Hindlimb muscle (tissue), 1 donor: Measurements from ENCODE around the gene TRABD. TPM values are rescaled to one million over a fixed set of nuclear protein-coding genes. Genes with fewer than 3 reads are reported as not detected.

Experiments
- DNase-seq: peaks from one replicate; pipeline ENCODE4 v3.0.0-alpha.2; 2013
- polyA plus RNA-seq: library from polyadenylated mRNA; unstranded; fragments of 120-200 nt; gene quantifications from one replicate; pipeline ENCODE4 v1.2.1, GENCODE V29; 2013; ENCODE audit not compliant: insufficient read length

TRABD gene
- polyA plus RNA-seq, 1 donor: 23.3 TPM

GRCh38 chr22:50188356-50188755, 2.6 kb downstream of the TRABD start:
- no peak for DNase-seq

- DNase-seq: no peak
Observed at GRCh38 chr22:50189184-50189848, 3.6 kb downstream of the TRABD start.

- DNase-seq: peak; percentile 65
Observed at GRCh38 chr22:50189849-50190181, 4.1 kb downstream of the TRABD start.

GRCh38 chr22:50190182-50190940, 4.6 kb downstream of the TRABD start:
- DNase-seq: peak; percentile 51

DNA sequence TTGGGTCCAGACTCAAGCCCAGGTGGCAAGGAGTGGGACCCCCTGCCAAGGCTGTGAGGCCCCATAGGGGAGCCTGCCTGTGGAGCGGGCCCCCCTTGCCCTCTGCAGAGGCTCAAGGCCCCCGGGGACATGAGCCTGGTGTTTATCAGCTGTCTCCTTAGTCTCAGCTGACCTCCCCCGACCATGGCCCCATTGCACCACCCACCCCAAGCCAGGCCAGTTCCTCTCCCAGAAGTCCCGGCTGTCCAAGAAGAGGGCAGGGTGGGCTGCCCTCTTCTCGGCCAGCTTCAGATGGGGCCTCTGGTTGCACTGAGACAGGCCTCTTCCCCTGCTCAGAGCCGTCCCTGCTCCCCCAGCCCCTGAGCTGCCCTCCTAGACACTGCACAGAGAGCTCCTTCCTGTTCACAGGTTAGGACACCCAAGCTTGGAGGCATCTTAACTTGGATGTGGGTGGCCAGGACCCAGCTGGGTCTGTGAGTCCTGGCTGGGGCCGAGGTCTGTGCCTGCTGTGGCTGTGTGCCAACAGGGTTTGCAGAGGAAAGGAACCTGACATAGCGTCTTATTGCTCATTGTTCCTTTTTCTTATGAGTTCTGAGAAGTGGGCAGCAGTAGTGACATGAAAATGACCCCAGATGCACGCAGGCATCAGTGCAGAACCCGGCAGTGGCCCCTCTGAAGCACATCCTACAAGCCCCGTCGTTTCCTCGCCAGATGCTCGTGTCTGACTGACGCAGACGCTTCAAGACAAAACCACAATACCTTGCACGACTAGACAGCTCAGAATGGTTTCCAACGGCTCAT, 5.4 kb downstream of the TRABD start:
- DNase-seq: no peak

GRCh38 chr22:50192436-50193204, 6.9 kb downstream of the TRABD start:
- DNase-seq: no peak

DNA sequence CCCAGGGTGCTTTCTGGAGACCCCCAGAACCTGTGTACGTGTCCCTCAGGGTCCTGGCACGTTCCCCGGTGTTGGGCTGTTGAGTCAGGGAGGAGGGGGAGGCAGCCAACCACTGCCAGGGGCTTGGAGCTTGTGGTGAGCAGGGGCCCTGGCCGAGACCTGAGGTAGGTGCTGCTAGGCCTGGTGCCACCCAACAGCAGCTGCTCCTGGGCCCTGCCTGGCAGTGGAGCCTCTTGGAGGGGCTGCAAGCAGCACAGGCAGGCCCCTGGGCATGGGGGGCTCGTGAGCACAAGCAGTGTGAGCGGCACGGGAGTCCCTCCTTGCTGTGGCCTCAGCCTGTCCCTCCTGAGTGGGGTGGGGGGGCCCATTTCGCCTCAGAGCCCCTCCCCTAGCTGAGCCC, 7.9 kb downstream of the TRABD start:
- no peak for DNase-seq

DNA sequence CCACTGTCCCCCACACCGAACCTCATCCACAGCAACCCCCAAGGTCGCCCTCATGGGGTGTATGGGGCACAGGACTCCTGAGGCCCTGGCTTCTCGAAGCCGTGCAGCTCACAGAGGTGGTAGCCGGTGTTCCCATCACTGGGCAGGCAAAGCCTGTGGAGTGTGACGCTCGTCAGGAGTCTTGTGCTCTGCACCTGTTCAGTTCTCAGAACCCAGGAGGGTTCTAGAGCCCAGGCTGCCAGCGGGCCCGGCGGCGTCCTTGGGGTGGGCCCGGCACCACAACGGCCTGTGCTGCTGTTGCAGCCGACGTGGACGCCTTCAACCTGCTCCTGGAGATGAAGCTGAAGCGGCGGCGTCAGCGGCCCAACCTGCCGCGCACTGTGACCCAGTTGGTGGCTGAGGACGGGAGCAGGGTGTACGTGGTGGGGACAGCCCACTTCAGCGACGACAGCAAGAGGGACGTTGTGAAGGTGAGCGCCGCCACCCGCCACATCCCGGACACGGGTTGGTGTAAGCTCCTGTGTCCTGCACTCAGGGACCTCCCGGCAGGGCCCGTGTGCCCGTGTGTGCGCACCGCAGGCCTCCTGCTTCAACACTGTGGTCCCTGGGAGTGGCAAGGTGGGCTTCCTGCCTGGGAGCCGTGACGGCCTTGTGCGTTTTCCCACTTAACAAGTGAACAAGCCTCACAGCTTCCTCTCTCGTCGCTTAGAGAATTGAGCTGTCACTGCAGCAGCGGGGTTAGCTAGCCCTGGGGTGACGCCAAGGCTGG, 8.5 kb downstream of the TRABD start:
- DNase-seq: no peak

- DNase-seq: no peak
Observed at GRCh38 chr22:50196256-50196655, 10.5 kb downstream of the TRABD start.

GRCh38 chr22:50197000-50197800, 11.5 kb downstream of the TRABD start:
- no peak for DNase-seq

- no peak for DNase-seq
Observed at GRCh38 chr22:50197856-50198623, 12.3 kb downstream of the TRABD start.

DNA sequence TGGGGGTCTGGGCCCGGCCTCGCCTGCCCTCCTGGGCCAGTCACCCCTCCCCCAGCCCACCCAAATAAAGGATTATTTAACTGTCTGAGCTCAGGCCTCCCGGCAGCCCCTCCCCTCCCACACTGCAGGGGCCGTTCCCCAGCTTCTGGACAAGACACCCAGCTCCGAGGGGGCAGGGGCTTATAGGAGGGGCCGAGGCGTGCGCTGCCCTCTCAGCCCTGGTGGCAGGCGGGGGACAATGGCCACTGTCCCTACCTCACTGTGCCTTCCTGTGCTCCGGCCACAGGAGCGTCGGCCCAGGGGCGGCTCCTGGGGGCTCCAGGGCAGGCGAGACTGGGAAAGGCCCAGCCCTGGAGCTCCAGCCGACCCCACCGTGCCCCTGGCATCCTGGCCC, 12.9 kb downstream of the TRABD start:
- DNase-seq: no peak

DNA sequence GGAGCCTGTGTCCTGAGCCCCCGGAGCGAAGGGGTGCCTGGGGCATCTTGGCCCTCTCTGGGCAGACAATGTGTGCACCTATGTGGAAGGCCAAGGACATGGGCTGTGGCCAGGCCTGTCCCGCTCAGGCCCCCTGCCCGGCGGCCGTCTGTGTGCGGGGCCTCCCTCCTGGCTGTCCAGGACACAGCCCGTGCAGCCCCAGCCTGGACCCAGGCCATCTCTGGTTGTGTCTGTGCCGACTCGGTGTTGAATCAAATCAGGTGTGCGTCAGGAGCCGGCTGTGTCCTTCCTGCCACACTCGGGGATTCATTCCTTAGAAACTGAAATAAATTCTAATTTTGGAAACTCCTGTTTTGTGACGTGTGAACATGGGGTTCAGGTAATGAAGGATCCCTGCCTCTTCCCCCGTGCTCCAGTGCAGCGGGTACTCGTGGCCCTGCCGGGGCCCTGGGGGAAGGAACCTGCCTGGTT, 13.6 kb downstream of the TRABD start:
- no peak for DNase-seq

DNA sequence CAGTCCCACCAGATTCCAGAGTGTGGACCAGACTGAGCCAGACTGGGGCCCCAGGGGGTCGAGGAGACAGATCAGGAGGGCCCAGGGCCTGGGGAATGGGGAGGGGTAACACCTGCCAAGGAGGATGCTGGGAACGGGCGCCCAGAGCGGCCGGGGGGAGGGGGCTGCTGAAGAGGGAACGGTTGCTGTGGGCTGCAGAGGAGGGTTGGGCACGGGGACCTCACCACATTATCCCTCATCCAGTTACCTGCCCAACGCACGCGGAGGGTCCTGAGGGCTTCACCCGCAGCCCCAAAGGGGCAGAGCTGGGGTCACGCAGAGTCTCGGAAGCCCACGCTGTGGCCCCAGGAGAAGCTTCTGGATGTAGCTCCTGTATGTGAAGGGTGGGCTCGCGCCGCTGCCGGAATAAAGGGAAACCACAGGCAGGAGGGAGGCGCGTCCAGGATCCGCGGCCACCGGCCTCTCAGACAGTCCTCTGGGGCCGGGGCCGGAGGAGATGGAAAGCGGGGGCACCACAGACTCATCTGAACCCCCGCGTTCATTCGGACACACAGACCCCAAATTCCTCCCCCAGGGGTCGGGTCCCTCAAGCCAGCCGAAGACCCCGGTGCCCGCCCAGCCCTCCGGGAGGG, 14.2 kb downstream of the TRABD start:
- no peak for DNase-seq

- peak; percentile 90 for DNase-seq
Observed at GRCh38 chr22:50200461-50201190, 14.9 kb downstream of the TRABD start, which contains the start of gene SELENOO. TSS of gene SELENOO (plus strand) at chr22:50201011. CDS start at chr22:50201037, 26 bp downstream.

GRCh38 chr22:50201191-50202129, 15.7 kb downstream of the TRABD start:
- no peak for DNase-seq

DNA sequence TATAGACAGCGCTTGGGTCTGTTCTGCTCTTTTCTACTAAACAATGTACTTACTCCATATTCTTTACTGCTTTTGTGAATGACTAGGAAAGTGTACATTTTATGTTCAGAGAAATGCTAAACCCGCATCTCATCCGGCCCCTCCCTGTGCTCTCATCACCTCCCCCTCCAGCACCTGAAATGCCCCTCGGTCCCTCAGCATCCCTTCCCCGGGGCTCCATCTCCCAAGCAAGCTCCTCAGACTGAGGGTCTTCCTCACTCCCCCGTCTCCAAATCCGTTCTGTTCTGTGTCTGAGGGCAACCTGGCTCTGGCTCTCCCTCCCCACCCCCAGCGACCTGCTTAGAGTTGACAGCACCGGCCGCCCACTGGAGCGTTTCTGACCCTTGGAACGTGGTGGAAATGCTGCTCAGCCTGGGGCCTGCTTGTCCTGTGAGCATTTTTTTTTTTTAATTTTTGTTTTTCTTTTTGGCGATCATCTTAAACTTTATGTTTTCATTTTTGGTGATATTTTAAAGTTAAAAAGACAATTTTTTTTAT, 16.5 kb downstream of the TRABD start:
- no peak for DNase-seq
